GM12873 (cell line): ENCODE results near the gene ZNF280D.

Source experiments
- TF ChIP-seq, protein P1 (sequence below): IDR thresholded peaks from 2 replicates; pipeline ENCODE4 v1.5.1; 2012; ENCODE audit warnings: low read depth, mild to moderate bottlenecking, moderate library complexity, low read length, control low read depth; ENCODE audit not compliant: insufficient read depth; ENCODE audit errors: missing control alignments

Gene ZNF280D

DNA sequence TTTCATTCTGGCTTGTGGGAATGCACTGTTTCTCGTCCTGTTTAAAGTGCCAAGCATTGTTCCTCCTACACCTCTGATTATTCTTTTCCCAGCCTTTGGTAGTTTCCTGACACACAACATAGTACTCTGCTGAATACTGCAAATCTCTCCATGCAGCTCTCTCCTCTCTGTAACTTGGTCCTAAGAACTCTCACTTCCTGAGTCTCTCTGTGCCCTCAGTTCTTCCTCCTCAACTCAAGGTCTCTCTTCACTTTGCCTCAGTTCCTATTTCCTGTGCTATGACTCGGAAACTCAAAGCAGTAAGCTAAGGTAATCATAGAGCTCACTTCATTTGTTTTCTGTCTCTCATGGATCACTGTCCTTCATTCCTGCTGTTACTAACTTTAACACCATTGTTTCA, 113.4 kb downstream of the ZNF280D start:
- TF ChIP-seq, protein P1, sequence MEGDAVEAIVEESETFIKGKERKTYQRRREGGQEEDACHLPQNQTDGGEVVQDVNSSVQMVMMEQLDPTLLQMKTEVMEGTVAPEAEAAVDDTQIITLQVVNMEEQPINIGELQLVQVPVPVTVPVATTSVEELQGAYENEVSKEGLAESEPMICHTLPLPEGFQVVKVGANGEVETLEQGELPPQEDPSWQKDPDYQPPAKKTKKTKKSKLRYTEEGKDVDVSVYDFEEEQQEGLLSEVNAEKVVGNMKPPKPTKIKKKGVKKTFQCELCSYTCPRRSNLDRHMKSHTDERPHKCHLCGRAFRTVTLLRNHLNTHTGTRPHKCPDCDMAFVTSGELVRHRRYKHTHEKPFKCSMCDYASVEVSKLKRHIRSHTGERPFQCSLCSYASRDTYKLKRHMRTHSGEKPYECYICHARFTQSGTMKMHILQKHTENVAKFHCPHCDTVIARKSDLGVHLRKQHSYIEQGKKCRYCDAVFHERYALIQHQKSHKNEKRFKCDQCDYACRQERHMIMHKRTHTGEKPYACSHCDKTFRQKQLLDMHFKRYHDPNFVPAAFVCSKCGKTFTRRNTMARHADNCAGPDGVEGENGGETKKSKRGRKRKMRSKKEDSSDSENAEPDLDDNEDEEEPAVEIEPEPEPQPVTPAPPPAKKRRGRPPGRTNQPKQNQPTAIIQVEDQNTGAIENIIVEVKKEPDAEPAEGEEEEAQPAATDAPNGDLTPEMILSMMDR = no peak

DNA sequence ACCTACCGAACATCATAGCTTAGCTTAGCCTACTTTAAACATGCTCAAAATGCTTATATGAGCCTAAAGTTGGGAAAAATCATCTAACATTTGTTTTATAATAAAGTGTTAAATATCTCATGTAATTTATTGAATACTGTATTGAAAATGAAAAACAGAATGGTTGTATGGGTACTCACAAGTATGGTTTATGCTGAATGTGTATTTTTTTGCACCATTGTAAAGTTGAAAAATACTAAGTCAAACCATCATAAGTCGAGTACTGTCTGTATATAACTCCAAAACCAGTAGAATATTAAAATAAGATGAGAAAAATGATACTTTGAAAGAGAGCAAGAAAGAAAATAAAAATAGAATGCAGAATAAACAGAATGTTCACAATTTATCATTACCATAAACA, 115.7 kb downstream of the ZNF280D start:
- TF ChIP-seq, protein P1 = no peak

DNA sequence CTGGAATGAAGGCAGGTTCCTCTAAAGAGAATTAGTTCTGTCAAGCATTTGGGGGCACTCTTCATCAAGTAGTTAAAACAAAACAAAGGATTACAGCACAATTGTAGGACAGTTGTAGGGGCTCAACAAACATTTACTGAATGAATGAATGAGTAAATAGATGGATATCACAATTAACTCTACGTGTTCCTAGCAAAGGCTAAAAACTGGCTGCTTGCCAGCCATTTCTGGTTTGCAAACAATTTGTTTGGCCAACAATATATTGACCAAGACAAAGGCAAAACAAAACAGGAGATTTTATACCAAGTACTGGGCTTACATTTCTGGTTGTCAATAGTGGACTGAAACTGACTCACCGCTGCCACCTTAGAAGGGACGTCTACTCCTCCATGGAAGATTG, 116.8 kb downstream of the ZNF280D start:
- TF ChIP-seq, protein P1 = no peak

DNA sequence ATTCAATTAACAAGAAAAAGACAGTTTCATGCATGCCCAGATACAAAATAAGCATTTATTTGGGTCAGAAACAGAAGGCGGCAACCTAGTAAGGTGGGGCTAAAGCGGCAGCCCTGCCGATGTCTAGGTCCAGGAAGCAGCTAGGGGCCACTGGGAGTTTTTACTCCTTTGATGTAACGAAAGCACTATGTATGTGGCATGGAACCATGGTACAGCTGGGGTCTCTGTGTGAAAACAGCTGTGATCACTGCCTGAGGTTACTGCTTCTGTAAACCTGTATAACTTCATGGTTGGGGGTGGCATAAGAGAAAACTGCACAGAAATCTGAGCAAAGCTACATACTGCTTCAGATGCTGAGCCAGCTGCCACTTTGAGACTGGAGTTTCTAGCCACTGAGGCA, 119.5 kb downstream of the ZNF280D start:
- TF ChIP-seq, protein P1 = no peak

DNA sequence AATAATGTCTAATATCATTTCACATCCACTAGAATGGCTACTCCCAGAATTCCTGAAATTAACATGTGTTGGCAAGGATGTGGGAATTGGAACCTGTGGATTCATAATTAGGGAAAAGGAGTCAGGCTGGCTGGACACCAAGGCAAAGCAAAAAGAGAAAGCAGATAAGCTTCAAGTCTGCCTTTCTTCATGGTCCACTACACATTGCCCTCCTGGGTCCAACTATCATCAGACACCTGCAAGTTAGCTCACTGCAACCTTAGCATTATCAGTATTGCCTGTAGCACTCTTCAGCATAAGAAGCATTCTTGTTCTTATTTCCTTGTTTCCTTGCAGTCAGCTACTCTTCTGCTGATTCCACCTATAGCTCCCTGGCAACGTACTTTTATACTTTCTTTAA, 124.3 kb downstream of the ZNF280D start:
- TF ChIP-seq, protein P1 = no peak

DNA sequence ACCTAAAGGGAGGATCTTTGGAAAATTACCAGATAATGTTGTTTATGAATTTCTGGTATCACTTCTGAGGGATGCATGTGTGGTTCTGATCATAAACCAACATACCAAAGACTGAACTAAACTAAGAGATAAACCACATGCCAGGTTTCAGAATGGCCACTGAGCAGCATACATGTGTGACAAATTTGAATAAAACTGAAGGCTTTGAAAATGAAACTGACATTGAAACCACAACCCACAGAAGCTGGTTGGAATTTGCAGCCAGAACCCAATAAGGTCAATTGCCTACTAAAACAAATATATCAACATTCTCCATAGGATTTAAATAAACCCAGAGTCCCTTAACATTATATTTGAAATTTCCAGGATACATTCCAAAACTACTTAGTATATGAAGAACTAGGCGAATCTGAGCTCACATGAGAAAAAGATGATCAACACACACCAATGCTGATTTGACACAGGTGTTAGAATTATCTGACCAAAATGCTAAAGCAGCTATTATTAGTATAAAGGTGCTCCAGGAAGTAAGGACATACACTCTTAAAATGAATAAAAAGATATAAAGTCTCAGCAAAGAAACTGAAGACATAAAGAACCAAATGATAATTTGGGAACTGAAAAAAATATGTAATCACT, 125.0 kb downstream of the ZNF280D start:
- TF ChIP-seq, protein P1 = no peak

DNA sequence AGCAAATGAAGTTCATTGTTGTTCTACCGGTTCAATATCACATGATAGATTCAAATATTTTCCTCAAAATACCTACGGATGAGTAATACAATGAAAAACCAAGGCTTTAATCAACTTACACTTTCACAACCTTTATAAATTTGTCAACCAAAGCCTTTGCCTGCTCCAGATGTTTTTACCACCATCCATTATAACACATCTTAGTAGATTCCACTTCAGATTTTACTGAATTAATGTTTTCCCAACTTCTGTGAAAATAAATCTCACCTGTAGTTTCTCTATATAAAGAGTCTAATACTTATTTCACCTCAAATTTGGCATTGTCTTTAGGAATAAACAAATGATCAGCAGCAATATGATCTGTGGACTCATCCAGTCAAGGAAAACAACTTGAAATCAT, 131.1 kb downstream of the ZNF280D start:
- TF ChIP-seq, protein P1 = no peak

DNA sequence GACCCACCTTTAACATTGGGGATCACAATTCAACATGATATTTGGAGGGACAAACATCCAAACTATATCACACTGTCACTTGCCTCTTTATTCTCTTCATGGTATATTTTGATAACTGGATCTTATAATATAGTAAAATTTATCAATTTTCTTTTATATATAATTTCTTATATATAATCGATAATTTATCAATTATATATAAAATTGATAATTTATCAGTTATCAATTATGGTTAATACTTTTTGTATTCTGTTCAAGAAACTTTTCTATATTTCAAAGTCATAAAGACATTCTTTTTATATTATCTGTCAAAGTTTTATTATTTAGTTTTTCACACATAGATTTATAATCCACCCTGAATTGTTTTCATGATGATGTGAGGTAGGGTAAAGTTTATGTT, 132.9 kb downstream of the ZNF280D start:
- TF ChIP-seq, protein P1 = no peak
